ENCODE data around the gene NUFIP2.
"Not testable (repeated sequence)": the region's sequence is repeated elsewhere in the genome, so short reads cannot be mapped to it uniquely, and the experiment has no call there.

Gene NUFIP2

DNA sequence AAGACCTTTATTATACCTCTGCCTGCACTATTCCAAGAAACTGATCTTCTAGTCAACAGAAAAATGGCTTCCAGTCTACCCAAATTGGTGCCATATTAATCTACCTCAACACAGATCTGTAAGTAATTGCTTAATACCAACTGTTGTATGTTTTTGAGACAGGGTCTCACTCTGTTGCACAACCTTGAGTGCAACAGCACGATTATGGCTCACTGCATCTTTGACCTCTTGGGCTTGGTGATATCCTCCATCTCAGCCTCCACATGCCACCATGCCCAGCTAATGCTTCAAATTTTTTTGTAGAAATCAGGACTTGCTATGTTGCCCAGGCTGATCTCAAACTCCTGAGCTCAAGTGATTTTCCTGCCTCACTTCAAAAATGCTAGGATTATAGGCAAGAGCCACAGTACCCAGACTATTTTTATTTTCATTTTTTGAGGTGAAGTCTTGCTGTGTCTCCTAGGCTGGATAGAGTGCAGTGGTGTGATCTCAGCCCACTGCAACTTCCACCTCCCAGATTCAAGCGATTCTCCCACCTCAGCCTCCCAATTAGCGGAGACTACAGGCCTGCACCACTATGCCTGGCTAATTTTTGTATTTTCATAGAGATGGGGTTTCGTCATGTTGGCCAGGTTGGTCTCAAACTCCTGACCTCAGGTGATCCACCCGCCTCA, 14.4 kb downstream of the NUFIP2 start:
- TF ChIP-seq, protein P1, sequence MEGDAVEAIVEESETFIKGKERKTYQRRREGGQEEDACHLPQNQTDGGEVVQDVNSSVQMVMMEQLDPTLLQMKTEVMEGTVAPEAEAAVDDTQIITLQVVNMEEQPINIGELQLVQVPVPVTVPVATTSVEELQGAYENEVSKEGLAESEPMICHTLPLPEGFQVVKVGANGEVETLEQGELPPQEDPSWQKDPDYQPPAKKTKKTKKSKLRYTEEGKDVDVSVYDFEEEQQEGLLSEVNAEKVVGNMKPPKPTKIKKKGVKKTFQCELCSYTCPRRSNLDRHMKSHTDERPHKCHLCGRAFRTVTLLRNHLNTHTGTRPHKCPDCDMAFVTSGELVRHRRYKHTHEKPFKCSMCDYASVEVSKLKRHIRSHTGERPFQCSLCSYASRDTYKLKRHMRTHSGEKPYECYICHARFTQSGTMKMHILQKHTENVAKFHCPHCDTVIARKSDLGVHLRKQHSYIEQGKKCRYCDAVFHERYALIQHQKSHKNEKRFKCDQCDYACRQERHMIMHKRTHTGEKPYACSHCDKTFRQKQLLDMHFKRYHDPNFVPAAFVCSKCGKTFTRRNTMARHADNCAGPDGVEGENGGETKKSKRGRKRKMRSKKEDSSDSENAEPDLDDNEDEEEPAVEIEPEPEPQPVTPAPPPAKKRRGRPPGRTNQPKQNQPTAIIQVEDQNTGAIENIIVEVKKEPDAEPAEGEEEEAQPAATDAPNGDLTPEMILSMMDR (IDR thresholded peaks at IDR 0.05; ENCODE audit: borderline replicate concordance, insufficient read depth, low read depth, low read length): no peak
- H3K4me3 ChIP-seq (ENCODE audit: low read depth, low read length): no peak overlapping the region

DNA sequence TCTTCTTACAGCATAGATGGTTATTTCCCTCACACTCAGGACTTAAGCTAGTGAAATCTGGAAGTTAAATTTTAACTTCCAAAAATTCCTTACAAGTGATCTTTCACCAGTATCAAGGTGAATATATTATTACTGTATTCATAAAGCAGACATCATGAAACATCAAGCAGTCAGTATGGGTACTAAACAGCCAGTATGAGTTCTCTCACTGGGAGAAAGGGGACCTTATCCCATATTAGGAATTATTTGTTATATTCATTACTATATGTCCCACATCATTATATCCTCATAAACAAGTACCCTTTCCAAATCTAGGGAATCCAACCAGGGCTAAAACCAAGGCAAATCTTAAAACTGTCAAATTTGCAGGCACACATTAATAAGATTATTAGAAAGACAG, 15.3 kb downstream of the NUFIP2 start:
- no peak overlapping the region for H3K4me3 ChIP-seq (ENCODE audit: low read depth, low read length)
- TF ChIP-seq, protein P1 (IDR thresholded peaks at IDR 0.05; ENCODE audit: borderline replicate concordance, insufficient read depth, low read depth, low read length): no peak

DNA sequence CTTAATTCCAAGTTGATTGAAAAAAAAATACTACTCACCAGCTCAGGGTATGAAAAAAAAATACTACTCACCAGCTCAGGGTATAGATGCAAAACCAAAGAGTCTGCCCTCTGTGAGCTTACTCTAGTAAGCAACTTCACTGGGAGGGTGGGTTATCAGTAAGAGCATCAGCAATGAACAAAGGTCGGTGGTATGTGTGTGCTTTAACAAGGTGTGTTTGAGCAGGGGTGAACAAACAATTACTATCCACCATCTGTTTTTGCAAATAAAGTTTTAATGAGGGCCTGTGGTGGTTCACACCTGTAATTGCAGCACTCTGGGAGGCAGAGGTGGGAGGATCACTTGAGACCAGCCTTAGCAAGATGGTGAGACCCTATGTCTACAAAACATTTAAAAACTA, 20.0 kb downstream of the NUFIP2 start:
- TF ChIP-seq, protein P1 (IDR thresholded peaks at IDR 0.05; ENCODE audit: borderline replicate concordance, insufficient read depth, low read depth, low read length): no peak
- no peak overlapping the region for H3K4me3 ChIP-seq (ENCODE audit: low read depth, low read length)

DNA sequence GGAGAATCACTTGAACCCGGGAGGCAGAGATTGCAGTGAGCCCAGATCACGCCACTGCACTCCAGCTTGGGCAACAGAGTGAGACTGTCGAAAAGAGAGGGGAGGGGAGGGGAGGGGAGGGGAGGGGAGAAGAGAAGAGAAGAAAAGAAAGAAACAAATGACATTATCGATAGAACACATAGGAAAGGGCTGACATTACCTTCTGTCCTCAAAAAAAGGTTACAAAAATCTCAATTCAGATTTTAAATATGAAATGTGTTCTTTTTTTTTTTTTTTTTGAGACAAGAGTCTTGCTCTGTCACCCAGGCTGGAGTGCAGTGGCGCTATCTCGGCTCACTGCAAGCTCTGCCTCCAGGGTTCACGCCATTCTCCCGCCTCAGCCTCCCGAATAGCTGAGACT, 22.0 kb downstream of the NUFIP2 start:
- H3K4me3 ChIP-seq (ENCODE audit: low read depth, low read length): not testable (repeated sequence)

DNA sequence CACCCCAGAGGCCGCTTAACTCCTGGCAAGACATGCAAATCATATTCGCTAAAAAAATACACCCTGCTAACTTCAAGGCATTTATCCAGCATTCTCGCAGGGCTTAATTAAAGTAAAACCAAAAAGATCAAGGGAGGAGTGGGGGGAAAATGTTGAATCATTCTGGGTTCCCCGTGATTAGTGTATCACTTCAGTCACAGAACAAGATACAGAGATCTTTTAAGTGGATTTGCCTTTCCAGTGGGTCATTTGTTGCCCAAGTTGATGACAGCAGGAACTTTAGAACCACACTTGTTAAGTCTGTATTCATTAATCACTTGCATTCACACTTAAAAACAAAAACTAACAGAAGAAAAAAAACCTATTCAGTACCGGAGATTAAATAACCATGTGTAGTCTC, 30.0 kb downstream of the NUFIP2 start:
- TF ChIP-seq, protein P1 (IDR thresholded peaks at IDR 0.05; ENCODE audit: borderline replicate concordance, insufficient read depth, low read depth, low read length): no peak
- H3K4me3 ChIP-seq (ENCODE audit: low read depth, low read length): no peak overlapping the region

DNA sequence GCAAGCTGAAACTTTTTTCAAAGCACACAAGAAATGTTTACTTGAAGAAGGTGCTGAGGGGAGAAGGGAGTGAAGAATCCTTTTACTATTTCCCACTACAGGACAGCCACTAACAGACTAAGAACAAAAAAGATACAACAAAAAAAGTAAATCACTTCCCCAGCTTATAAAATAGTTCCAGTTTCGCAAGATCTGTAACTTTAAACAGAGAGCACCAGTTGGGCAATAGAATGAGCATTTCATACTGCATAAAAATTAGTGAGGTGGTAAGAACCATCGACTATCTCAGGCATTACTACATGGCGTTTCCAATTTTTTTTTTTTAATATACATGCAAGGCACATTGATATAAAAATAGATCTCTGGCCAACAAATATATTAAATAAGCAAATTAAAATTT, 36.2 kb downstream of the NUFIP2 start:
- H3K4me3 ChIP-seq (ENCODE audit: low read depth, low read length): no peak overlapping the region
- TF ChIP-seq, protein P1 (IDR thresholded peaks at IDR 0.05; ENCODE audit: borderline replicate concordance, insufficient read depth, low read depth, low read length): no peak

DNA sequence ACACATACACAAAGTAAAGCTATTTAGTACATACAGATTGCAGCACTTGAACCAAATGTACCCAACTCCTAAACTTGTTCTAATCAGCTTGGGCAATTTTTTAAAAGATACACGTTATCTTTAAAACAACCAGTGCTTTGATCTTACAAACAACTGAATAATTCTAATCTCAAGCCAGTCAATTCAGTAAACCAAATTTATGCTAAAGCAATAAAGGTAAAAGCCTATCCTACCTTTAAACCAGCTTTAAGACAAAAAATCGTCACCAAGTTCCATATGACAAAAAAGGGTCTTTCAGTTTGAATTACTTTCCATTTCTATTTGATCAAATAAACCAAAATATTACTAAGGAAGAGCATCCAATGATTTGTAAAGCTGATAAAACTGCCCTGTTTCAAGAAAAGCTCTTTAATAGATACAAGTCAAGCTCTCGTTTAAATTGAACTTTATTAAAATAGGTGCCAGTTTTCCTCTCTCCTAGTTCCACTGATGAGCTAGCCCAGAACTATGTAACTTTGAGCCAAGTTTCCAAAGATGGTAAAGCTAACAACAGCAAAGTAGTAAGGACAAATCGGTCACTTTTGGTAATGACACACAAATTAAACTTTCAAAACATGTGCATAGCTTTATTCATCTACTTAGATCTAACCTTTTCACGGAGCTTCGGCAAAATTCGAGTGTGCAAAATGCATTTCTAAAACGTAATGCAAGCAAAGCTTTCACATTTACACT, 37.0 kb downstream of the NUFIP2 start:
- no peak overlapping the region for H3K4me3 ChIP-seq (ENCODE audit: low read depth, low read length)
- TF ChIP-seq, protein P1 (IDR thresholded peaks at IDR 0.05; ENCODE audit: borderline replicate concordance, insufficient read depth, low read depth, low read length): no peak
